Loucy (cell line): ENCODE measurements around the gene LRIG1.

Experiments
- EZH2phosphoT487 ChIP-seq: fragments of 200-600 bp; IDR thresholded peaks from 2 replicates; pipeline ENCODE4 v1.6.1; 2018; ENCODE audit warnings: antibody characterized with exemption, mild to moderate bottlenecking, moderate library complexity, borderline replicate concordance
- TF ChIP-seq, protein P1 (sequence below): fragments of 200-600 bp; sonication (generic); conservative IDR thresholded peaks from 2 replicates; pipeline ENCODE4 v1.5.1; 2014; ENCODE audit warnings: mild to moderate bottlenecking, antibody characterized with exemption, low read length

DNA sequence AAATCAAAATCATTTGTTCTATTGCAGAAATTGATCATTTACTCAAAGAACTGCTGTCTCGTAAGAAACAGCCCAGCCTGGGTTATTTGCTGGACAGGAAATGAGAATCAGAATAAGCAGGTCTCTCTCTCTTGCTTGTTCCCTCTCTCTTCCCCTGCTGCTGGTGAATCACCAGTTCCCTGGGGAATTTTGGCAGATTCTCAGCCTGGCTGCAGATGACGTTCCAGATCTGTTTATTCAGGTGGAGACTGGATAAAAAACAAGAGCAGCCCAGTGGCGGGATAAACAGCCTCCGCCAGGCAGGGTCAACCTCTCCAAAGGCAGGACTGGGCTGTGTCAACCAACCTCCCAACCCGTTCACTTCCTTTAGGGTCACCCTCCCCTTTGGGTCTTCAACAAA, 72.1 kb downstream of the LRIG1 start:
- TF ChIP-seq, protein P1, sequence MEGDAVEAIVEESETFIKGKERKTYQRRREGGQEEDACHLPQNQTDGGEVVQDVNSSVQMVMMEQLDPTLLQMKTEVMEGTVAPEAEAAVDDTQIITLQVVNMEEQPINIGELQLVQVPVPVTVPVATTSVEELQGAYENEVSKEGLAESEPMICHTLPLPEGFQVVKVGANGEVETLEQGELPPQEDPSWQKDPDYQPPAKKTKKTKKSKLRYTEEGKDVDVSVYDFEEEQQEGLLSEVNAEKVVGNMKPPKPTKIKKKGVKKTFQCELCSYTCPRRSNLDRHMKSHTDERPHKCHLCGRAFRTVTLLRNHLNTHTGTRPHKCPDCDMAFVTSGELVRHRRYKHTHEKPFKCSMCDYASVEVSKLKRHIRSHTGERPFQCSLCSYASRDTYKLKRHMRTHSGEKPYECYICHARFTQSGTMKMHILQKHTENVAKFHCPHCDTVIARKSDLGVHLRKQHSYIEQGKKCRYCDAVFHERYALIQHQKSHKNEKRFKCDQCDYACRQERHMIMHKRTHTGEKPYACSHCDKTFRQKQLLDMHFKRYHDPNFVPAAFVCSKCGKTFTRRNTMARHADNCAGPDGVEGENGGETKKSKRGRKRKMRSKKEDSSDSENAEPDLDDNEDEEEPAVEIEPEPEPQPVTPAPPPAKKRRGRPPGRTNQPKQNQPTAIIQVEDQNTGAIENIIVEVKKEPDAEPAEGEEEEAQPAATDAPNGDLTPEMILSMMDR = no peak
- no peak for TF ChIP-seq EZH2phosphoT487
